GM21619 (cell line): Measurements from ENCODE around the gene TMEM203.
"Not testable (repeated sequence)": the region's sequence is repeated elsewhere in the genome, so short reads cannot be mapped to it uniquely, and the experiment has no call there.

Experiments used
- ATAC-seq: cut with Tn5 transposase; IDR thresholded peaks from one replicate; pipeline ENCODE4 v1.9.1; 2021; ENCODE audit not compliant: unreplicated experiment

Gene TMEM203

GRCh38 chr9:137242269-137243203 is 37.1 kb upstream of the TMEM203 start:
- no peak for ATAC-seq

GRCh38 chr9:137241490-137242268 is 36.2 kb upstream of the TMEM203 start:
- ATAC-seq, result peak; percentile 3

GRCh38 chr9:137240841-137241489 is 35.5 kb upstream of the TMEM203 start, which contains the start of gene TUBB4B:
TSS of gene TUBB4B (plus strand) at chr9:137241287. CDS start at chr9:137241361, 74 bp downstream.
- peak; percentile 67 for ATAC-seq

- ATAC-seq, result peak; percentile 23
Observed at GRCh38 chr9:137240318-137240840, 34.9 kb upstream of the TMEM203 start.

- not testable (repeated sequence) for ATAC-seq
Observed at GRCh38 chr9:137239541-137240200, 34.2 kb upstream of the TMEM203 start.

GRCh38 chr9:137237759-137238726 is 32.6 kb upstream of the TMEM203 start:
- ATAC-seq, result no peak

- no peak for ATAC-seq
Observed at GRCh38 chr9:137236936-137237421, 31.5 kb upstream of the TMEM203 start.

GRCh38 chr9:137236238-137236935 is 30.9 kb upstream of the TMEM203 start:
- peak; percentile 22 for ATAC-seq

- ATAC-seq, result no peak
Observed at GRCh38 chr9:137235424-137236237, 30.2 kb upstream of the TMEM203 start.

GRCh38 chr9:137234758-137235423 is 29.4 kb upstream of the TMEM203 start:
- ATAC-seq, result no peak

- no peak for ATAC-seq
Observed at GRCh38 chr9:137234055-137234697, 28.7 kb upstream of the TMEM203 start.

- ATAC-seq, result no peak
Observed at GRCh38 chr9:137233143-137233980, 27.9 kb upstream of the TMEM203 start.

GRCh38 chr9:137232510-137232909 is 27.1 kb upstream of the TMEM203 start:
- ATAC-seq, result no peak

- ATAC-seq, result no peak
Observed at GRCh38 chr9:137232101-137232500, 26.7 kb upstream of the TMEM203 start.

- no peak for ATAC-seq
Observed at GRCh38 chr9:137231372-137232039, 26.1 kb upstream of the TMEM203 start.
